IMR-90 (cell line): ENCODE results near the gene DUSP10. TPM values are rescaled to one million over a fixed set of nuclear protein-coding genes. Genes with fewer than 3 reads are reported as not detected.

Source experiments
- ATAC-seq: fragments of 200-7000 bp; cut with Tn5 transposase; 2 replicates; pipeline ENCODE4 v1.9.1; 2020; ENCODE audit warnings: low read depth, mild to moderate bottlenecking, moderate library complexity
- BruUV-seq: library from RNA; stranded (reverse); fragments of 400-500 nt; replicated peaks from 2 replicates; lab custom pipeline; 2021; lab: Mats Ljungman, UMichigan
- CTCF ChIA-PET: fragments of 300-600 bp; formaldehyde crosslinking; extraction: SDS; loops from one replicate; lab custom pipeline; 2021; ENCODE audit warnings: antibody characterized with exemption; lab: Yijun Ruan, JAX
- POLR2A ChIA-PET: fragments of 300-600 bp; sonication (Branson Sonifier 250); formaldehyde crosslinking; loops from one replicate; lab custom pipeline; 2022; ENCODE audit warnings: antibody characterized with exemption; ENCODE audit not compliant: unreplicated experiment; lab: Charles Lee
- DNase-seq: peaks from one replicate; pipeline ENCODE4 v3.0.0; 2013
- H2AFZ ChIP-seq: replicated peaks from 2 replicates; pipeline ENCODE3; 2013; ENCODE audit warnings: low read length, mild to moderate bottlenecking; ENCODE audit not compliant: poor library complexity
- H2AK5ac ChIP-seq: 2 replicates; pipeline ENCODE4 v1.6.1; 2013; ENCODE audit warnings: low read depth, low read length, inconsistent platforms
- H2AK9ac ChIP-seq: replicated peaks from 2 replicates; pipeline ENCODE3; 2013; ENCODE audit warnings: mild to moderate bottlenecking, low read depth, low read length, moderate library complexity; ENCODE audit not compliant: poor library complexity
- H2BK120ac ChIP-seq: 2 replicates; pipeline ENCODE4 v1.6.1; 2013; ENCODE audit warnings: low read depth, low read length, inconsistent platforms
- H2BK15ac ChIP-seq: 3 replicates; pipeline ENCODE4 v1.6.1; 2013; ENCODE audit warnings: low read depth, low read length, inconsistent platforms
- H2BK20ac ChIP-seq: 2 replicates; pipeline ENCODE4 v1.6.1; 2013; ENCODE audit warnings: low read depth, mild to moderate bottlenecking, inconsistent platforms, low read length, moderate library complexity
- H2BK5ac ChIP-seq: 2 replicates; pipeline ENCODE4 v1.6.1; 2013; ENCODE audit warnings: mild to moderate bottlenecking, low read depth, low read length, inconsistent platforms; ENCODE audit not compliant: poor library complexity, severe bottlenecking
- H3K14ac ChIP-seq: replicated peaks from 2 replicates; pipeline ENCODE4 v1.6.1; 2013; ENCODE audit warnings: low read depth, low read length, inconsistent platforms
- H3K18ac ChIP-seq: 2 replicates; pipeline ENCODE4 v1.6.1; 2013; ENCODE audit warnings: low read depth, low read length, control low read depth
- H3K23ac ChIP-seq: 2 replicates; pipeline ENCODE4 v1.6.1; 2013; ENCODE audit warnings: low read depth, low read length, inconsistent platforms
- H3K27ac ChIP-seq: 2 replicates; pipeline ENCODE4 v1.5.1; 2013; ENCODE audit warnings: mild to moderate bottlenecking, control low read depth, low read length; ENCODE audit not compliant: insufficient read depth
- H3K27me3 ChIP-seq: 2 replicates; pipeline ENCODE4 v1.6.1; 2013; ENCODE audit warnings: low read length; ENCODE audit not compliant: control insufficient read depth, insufficient read depth
- H3K36me3 ChIP-seq: 2 replicates; pipeline ENCODE4 v1.6.1; 2013; ENCODE audit warnings: low read length, mixed read lengths; ENCODE audit not compliant: control insufficient read depth, insufficient read depth
- H3K4ac ChIP-seq: 2 replicates; pipeline ENCODE4 v1.6.1; 2013; ENCODE audit warnings: low read depth, low read length, inconsistent platforms
- H3K4me1 ChIP-seq: 2 replicates; pipeline ENCODE4 v1.6.1; 2013; ENCODE audit warnings: low read length, mixed read lengths; ENCODE audit not compliant: control insufficient read depth, insufficient read depth
- H3K4me2 ChIP-seq: 2 replicates; pipeline ENCODE4 v1.6.1; 2013; ENCODE audit warnings: low read depth, mild to moderate bottlenecking, control low read depth, low read length, moderate library complexity
- H3K4me3 ChIP-seq: 2 replicates; pipeline ENCODE4 v1.5.1; 2013; ENCODE audit warnings: low read depth, mild to moderate bottlenecking, control low read depth, low read length, moderate library complexity; ENCODE audit not compliant: insufficient read depth
- H3K56ac ChIP-seq: 2 replicates; pipeline ENCODE4 v1.6.1; 2013; ENCODE audit warnings: low read length, inconsistent platforms; ENCODE audit not compliant: insufficient read depth; ENCODE audit errors: extremely low read depth
- H3K79me1 ChIP-seq, 2 experiments: 2 replicates each; pipeline ENCODE4 v1.6.1; 2013; ENCODE audit warnings: low read length in 2 of 2, inconsistent platforms in 1 of 2, low read depth in 1 of 2
- H3K9ac ChIP-seq: 2 replicates; pipeline ENCODE4 v1.6.1; 2013; ENCODE audit warnings: low read depth, low read length, control low read depth
- H3K9me1 ChIP-seq: 2 replicates; pipeline ENCODE4 v1.6.1; 2013; ENCODE audit warnings: low read length, inconsistent platforms; ENCODE audit not compliant: insufficient read depth
- H3K9me3 ChIP-seq: 2 replicates; pipeline ENCODE4 v1.6.1; 2013; ENCODE audit warnings: low read length; ENCODE audit not compliant: control insufficient read depth, insufficient read depth
- H4K20me1 ChIP-seq: 2 replicates; pipeline ENCODE4 v1.6.1; 2013; ENCODE audit warnings: low read length, inconsistent platforms; ENCODE audit not compliant: insufficient read depth
- H4K5ac ChIP-seq: 2 replicates; pipeline ENCODE4 v1.6.1; 2013; ENCODE audit warnings: mild to moderate bottlenecking, low read depth, low read length, control low read depth
- H4K8ac ChIP-seq, 2 experiments: 2 replicates each; pipeline ENCODE4 v1.6.1; 2013; ENCODE audit warnings: low read depth in 2 of 2, low read length in 2 of 2, control low read depth in 1 of 2, inconsistent platforms in 1 of 2
- H4K91ac ChIP-seq: 2 replicates; pipeline ENCODE4 v1.6.1; 2013; ENCODE audit warnings: low read depth, low read length, inconsistent platforms; ENCODE audit not compliant: insufficient read depth
- BHLHE40 ChIP-seq: fragments of 150-350 bp; IDR thresholded peaks from 2 replicates; pipeline ENCODE4 v1.6.1; 2016; ENCODE audit warnings: mild to moderate bottlenecking, low read depth, low read length
- CEBPB ChIP-seq: IDR thresholded peaks from 2 replicates; pipeline ENCODE4 v1.6.1; 2012; ENCODE audit warnings: low read depth, low read length, improper control_type of control experiment
- CHD1 ChIP-seq: IDR thresholded peaks from 2 replicates; pipeline ENCODE4 v1.6.1; 2012; ENCODE audit warnings: low read depth, low read length, improper control_type of control experiment
- CTCF ChIP-seq: conservative IDR thresholded peaks from 2 replicates; pipeline ENCODE4 v1.5.1; 2012; ENCODE audit warnings: mild to moderate bottlenecking, low read depth, low read length, improper control_type of control experiment
- ELK1 ChIP-seq: fragments of 150-350 bp; IDR thresholded peaks from 2 replicates; pipeline ENCODE4 v1.6.1; 2016; ENCODE audit warnings: low read depth, mild to moderate bottlenecking, low read length, moderate library complexity, borderline replicate concordance
- FOS ChIP-seq: fragments of 150-350 bp; IDR thresholded peaks from 2 replicates; pipeline ENCODE4 v1.6.1; 2016; ENCODE audit warnings: low read depth, low read length
- MAFK ChIP-seq: IDR thresholded peaks from 2 replicates; pipeline ENCODE4 v1.6.1; 2012; ENCODE audit warnings: low read depth, low read length, improper control_type of control experiment
- MAZ ChIP-seq: IDR thresholded peaks from 2 replicates; pipeline ENCODE4 v1.6.1; 2012; ENCODE audit warnings: low read depth, mild to moderate bottlenecking, low read length, improper control_type of control experiment, moderate library complexity, borderline replicate concordance
- MXI1 ChIP-seq: IDR thresholded peaks from 2 replicates; pipeline ENCODE4 v1.6.1; 2012; ENCODE audit warnings: low read depth, mild to moderate bottlenecking, low read length, moderate library complexity, borderline replicate concordance
- NFE2L2 ChIP-seq: fragments of 150-350 bp; IDR thresholded peaks from 2 replicates; pipeline ENCODE4 v1.6.1; 2016; ENCODE audit warnings: low read depth, mild to moderate bottlenecking, low read length
- POLR2A ChIP-seq: IDR thresholded peaks from 2 replicates; pipeline ENCODE4 v1.6.1; 2012; ENCODE audit warnings: mild to moderate bottlenecking, low read depth, low read length
- RAD21 ChIP-seq: IDR thresholded peaks from 2 replicates; pipeline ENCODE4 v1.6.1; 2012; ENCODE audit warnings: low read length, improper control_type of control experiment
- RCOR1 ChIP-seq: IDR thresholded peaks from 2 replicates; pipeline ENCODE4 v1.6.1; 2012; ENCODE audit warnings: mild to moderate bottlenecking, low read length, improper control_type of control experiment; ENCODE audit not compliant: insufficient replicate concordance
- RFX5 ChIP-seq: IDR thresholded peaks from 2 replicates; pipeline ENCODE4 v1.8.0; 2012; ENCODE audit warnings: low read depth, mild to moderate bottlenecking, low read length, moderate library complexity
- SMC3 ChIP-seq: fragments of 150-350 bp; IDR thresholded peaks from 2 replicates; pipeline ENCODE4 v1.6.1; 2016; ENCODE audit warnings: low read depth, mild to moderate bottlenecking, antibody characterized with exemption, low read length, moderate library complexity
- USF2 ChIP-seq: fragments of 150-350 bp; IDR thresholded peaks from 2 replicates; pipeline ENCODE4 v1.6.1; 2017; ENCODE audit warnings: mild to moderate bottlenecking, antibody characterized with exemption, low read length, low read depth
- WGBS, 2 experiments: methylation state at CpG; one replicate each; pipeline versions ENCODE4 v1.1.5 to v1.1.7; 2013; ENCODE audit warnings: missing lambda C conversion rate in 2 of 2; ENCODE audit not compliant: insufficient read length in 1 of 2; ENCODE audit errors: extremely low coverage in 2 of 2; 5-methylcytosine and 5-hydroxymethylcytosine counted together
- dilution Hi-C: fragments of 300-500 bp; cut with HindIII; formaldehyde crosslinking; loops from one replicate; pipeline ENCODE4 v1.14.3; 2018; ENCODE audit warnings: low sequenced_read_pairs; ENCODE audit not compliant: unreplicated experiment
- in situ Hi-C: fragments of 300-500 bp; cut with MboI; formaldehyde crosslinking; loops from 3 replicates; pipeline ENCODE4 v1.14.3; 2019; ENCODE audit warnings: low sequenced_read_pairs, inconsistent platforms, mixed read lengths
- intact Hi-C: fragments of 100-400 bp; cut with micrococcal nuclease; formaldehyde crosslinking; loops from 2 replicates; pipeline ENCODE4 v1.10.0; 2022
- polyA plus RNA-seq, 3 experiments: library from polyadenylated mRNA; depleted of rRNA; stranded (reverse); fragments of >200 nt; gene quantifications; 2 replicates each; pipeline ENCODE4 v1.2.3, GENCODE V29; 2012; ENCODE audit warnings: low replicate concordance in 1 of 3
- total RNA-seq: library from RNA; depleted of rRNA; stranded (reverse); fragments of >200 nt; gene quantifications from 2 replicates; pipeline ENCODE4 v1.2.3, GENCODE V29; 2012

DUSP10 gene
- total and polyA plus RNA-seq, 2 of the 4 experiments (the other 2 are of a cell fraction): 41.7 to 59.1 TPM

- ChIA-PET POLR2A (no interaction called here), CTCF (no interaction called here)
- Histone ChIP-seq H2AK9ac (no peak overlapping the region), H3K4ac (no peak overlapping the region), H2AFZ (no peak overlapping the region), H3K27ac (no peak overlapping the region), H3K9ac (no peak overlapping the region), H3K56ac (no peak overlapping the region), H2AK5ac (no peak overlapping the region), H3K36me3 (no peaks in the 10 kb centered on the region), H3K4me2 (no peak overlapping the region), H3K79me1 (no peaks in the 10 kb centered on the region), H2BK5ac (no peak overlapping the region), H3K9me3 (no peaks in the 10 kb centered on the region), H3K23ac (no peak overlapping the region), H3K27me3 (no peaks in the 10 kb centered on the region), H4K8ac (no peak overlapping the region), H2BK15ac (no peak overlapping the region), H2BK120ac (no peak overlapping the region), H4K5ac (no peak overlapping the region), H4K20me1 (no peaks in the 10 kb centered on the region), H3K4me3 (no peak overlapping the region), H3K9me1 (no peaks in the 10 kb centered on the region), H3K14ac (no peak overlapping the region), H3K18ac (no peak overlapping the region), H2BK20ac (no peak overlapping the region), H4K91ac (no peak overlapping the region), H3K4me1 (no peaks in the 10 kb centered on the region)
- BruUV-seq: no TSS peak
- no peak for TF ChIP-seq RCOR1
- no peak for TF ChIP-seq CTCF
- TF ChIP-seq MAFK: no peak
- TF ChIP-seq POLR2A: no peak
- no peak for TF ChIP-seq RAD21
- TF ChIP-seq MAZ: no peak
- TF ChIP-seq MXI1: no peak
- no peak for TF ChIP-seq RFX5
- no peak for TF ChIP-seq CHD1
- no peak for TF ChIP-seq ELK1
- TF ChIP-seq CEBPB: no peak
- no peak for TF ChIP-seq NFE2L2
- no peak for TF ChIP-seq BHLHE40
- TF ChIP-seq USF2: no peak
- TF ChIP-seq FOS: no peak
- TF ChIP-seq SMC3: no peak
- dilution Hi-C loops (no loop called here), intact Hi-C loops (no loop called here), in situ Hi-C loops (no loop called here)
- DNase-seq (no peak), ATAC-seq (no peak)
- no CpG with 5 or more reads among the region's 2 CpGs for WGBS, 2 experiments
Measured at GRCh38 chr1:221683681-221684080, 58.2 kb downstream of the DUSP10 start.
